A549 (cell line): ENCODE results near the gene FRMD1.

Experiments used
- TF ChIP-seq, protein P1 (sequence below): fragments of >200 bp; sonication (Bioruptor Twin); formaldehyde crosslinking; IDR thresholded peaks from 3 replicates; pipeline ENCODE4 v1.5.1; 2016
- TF ChIP-seq, protein P2 (sequence below): fragments of 450-650 bp; IDR thresholded peaks from 2 replicates; pipeline ENCODE4 v1.6.1; 2014; ENCODE audit warnings: antibody characterized with exemption

DNA sequence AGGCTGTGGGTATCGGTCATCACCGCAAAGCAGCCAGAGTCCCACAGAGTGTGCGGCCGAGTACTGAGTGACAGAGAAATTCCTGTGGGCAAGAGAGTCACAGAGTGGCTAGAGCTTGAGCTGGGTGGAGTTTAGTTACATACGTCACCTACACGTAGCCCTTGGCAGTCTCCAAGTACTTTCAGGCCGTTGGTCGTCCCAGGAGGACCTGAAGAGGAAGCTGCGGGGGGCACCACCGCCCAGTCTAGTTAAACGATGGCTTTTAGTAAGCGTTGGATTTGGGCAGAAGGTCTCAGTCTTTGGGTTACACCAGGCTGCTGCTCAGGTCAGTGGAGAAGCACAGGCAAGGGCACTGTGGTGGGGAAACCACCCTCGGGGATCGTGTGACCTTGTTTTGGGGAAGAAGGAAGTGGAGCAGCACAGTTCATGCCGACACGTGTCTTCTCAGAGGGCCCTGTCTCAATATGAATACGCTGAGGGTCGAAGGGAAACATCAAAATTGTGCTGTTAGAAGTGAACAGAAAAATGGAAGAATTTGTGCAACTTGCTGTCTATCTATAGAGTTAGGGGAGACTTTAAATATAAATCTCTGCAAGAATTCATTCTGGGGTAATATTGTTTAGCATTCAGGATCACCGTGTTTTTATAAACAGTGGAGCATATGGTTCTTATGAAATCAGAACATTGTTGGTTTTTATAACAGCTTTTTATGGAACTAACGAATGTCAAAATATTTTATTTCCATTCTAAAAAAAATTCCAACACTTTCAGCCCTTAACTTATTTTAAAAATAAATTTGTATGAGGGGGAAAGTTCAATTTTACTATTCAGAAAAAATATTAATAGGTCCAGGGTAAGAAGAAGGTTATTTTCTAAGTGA is 52.9 kb downstream of the FRMD1 start:
- TF ChIP-seq, protein P1, sequence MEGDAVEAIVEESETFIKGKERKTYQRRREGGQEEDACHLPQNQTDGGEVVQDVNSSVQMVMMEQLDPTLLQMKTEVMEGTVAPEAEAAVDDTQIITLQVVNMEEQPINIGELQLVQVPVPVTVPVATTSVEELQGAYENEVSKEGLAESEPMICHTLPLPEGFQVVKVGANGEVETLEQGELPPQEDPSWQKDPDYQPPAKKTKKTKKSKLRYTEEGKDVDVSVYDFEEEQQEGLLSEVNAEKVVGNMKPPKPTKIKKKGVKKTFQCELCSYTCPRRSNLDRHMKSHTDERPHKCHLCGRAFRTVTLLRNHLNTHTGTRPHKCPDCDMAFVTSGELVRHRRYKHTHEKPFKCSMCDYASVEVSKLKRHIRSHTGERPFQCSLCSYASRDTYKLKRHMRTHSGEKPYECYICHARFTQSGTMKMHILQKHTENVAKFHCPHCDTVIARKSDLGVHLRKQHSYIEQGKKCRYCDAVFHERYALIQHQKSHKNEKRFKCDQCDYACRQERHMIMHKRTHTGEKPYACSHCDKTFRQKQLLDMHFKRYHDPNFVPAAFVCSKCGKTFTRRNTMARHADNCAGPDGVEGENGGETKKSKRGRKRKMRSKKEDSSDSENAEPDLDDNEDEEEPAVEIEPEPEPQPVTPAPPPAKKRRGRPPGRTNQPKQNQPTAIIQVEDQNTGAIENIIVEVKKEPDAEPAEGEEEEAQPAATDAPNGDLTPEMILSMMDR = no peak
- TF ChIP-seq, protein P2, sequence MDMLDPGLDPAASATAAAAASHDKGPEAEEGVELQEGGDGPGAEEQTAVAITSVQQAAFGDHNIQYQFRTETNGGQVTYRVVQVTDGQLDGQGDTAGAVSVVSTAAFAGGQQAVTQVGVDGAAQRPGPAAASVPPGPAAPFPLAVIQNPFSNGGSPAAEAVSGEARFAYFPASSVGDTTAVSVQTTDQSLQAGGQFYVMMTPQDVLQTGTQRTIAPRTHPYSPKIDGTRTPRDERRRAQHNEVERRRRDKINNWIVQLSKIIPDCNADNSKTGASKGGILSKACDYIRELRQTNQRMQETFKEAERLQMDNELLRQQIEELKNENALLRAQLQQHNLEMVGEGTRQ = no peak
